Lung (tissue), 12 donors: ENCODE measurements around the gene NCOR1. TPM values are rescaled to one million over a fixed set of nuclear protein-coding genes. Genes with fewer than 3 reads are reported as not detected.

Experiments used
- ATAC-seq: fragments of 200-7000 bp; cut with Tn5 transposase; one replicate; pipeline ENCODE4 v1.9.1; 2020; ENCODE audit warnings: moderate number of reproducible peaks; ENCODE audit not compliant: insufficient read depth, low FRiP score
- DNase-seq, 3 donors: peaks; one replicate each; pipeline ENCODE4 v3.0.0-alpha.2; 2013 to 2017
- H3K27ac ChIP-seq, 2 donors: one replicate each; pipeline ENCODE4 v1.5.1; 2013; ENCODE audit warnings: mild to moderate bottlenecking in 2 of 2, moderate library complexity in 2 of 2, control low read depth in 1 of 2, inconsistent platforms in 1 of 2, low read depth in 1 of 2, low read length in 1 of 2
- H3K27me3 ChIP-seq, 3 donors: one replicate each; pipeline ENCODE4 v1.5.1; 2013; ENCODE audit warnings: low read length in 2 of 3; ENCODE audit not compliant: control insufficient read depth in 3 of 3, insufficient read depth in 3 of 3
- H3K36me3 ChIP-seq, 4 donors: one replicate each; pipeline ENCODE4 v1.5.1; 2013; ENCODE audit warnings: low read length in 4 of 4, mild to moderate bottlenecking in 1 of 4, moderate library complexity in 1 of 4; ENCODE audit not compliant: control insufficient read depth in 4 of 4, insufficient read depth in 4 of 4
- H3K4me1 ChIP-seq, 5 donors: one replicate each; pipeline ENCODE4 v1.5.1; 2013; ENCODE audit warnings: low read length in 5 of 5, mild to moderate bottlenecking in 2 of 5, moderate library complexity in 1 of 5; ENCODE audit not compliant: control insufficient read depth in 5 of 5, insufficient read depth in 5 of 5
- H3K4me3 ChIP-seq: one replicate; pipeline ENCODE4 v1.5.1; 2013; ENCODE audit warnings: mild to moderate bottlenecking, control low read depth, moderate library complexity
- H3K9ac ChIP-seq, 2 donors: one replicate each; pipeline ENCODE4 v1.5.1; 2013; ENCODE audit warnings: low read length in 2 of 2, control low read depth in 1 of 2; ENCODE audit not compliant: insufficient read depth in 1 of 2
- H3K9me3 ChIP-seq, 4 donors: one replicate each; pipeline ENCODE4 v1.5.1; 2013; ENCODE audit warnings: low read length in 3 of 4, mild to moderate bottlenecking in 1 of 4, moderate library complexity in 1 of 4; ENCODE audit not compliant: control insufficient read depth in 4 of 4, insufficient read depth in 3 of 4
- CTCF ChIP-seq: IDR thresholded peaks from 2 replicates; pipeline ENCODE4 v1.5.1; 2012; ENCODE audit warnings: mild to moderate bottlenecking; ENCODE audit errors: control extremely low read depth, extremely low read depth
- WGBS, 2 donors: extraction: QIAGEN DNeasy Blood & Tissue Kit; methylation state at CpG; one replicate each; pipeline ENCODE4 v1.1.7; 2013; 5-methylcytosine and 5-hydroxymethylcytosine counted together
- polyA plus RNA-seq, 2 donors: library from polyadenylated mRNA; stranded (reverse); fragments of 200-250 nt; gene quantifications; one replicate each; pipeline ENCODE4 v1.2.1, GENCODE V29; 2013
- total RNA-seq, 2 donors: library from RNA; depleted of rRNA in 1 of 2; stranded (reverse); fragments of >200 nt in 1 of 2; gene quantifications; one replicate each; pipeline ENCODE4 v1.2.1, GENCODE V29; 2014 to 2021
- donor health status: control.
- donor health status: control.
- donor health status: Bipolar disorder and iron deficiency.
- donor health status: healthy.
- donor health status: DM: yes; HTN: yes; CAD: no.

Gene NCOR1
- total and polyA plus RNA-seq, 4 donors, result 31.9 to 201 (median 80.3) TPM

- TF ChIP-seq CTCF, result no peak
- H3K27ac ChIP-seq, result no peak overlapping the region
- DNase-seq (no peak), ATAC-seq (no peak)
- no peak overlapping the region for H3K9ac ChIP-seq
- H3K27me3 ChIP-seq, result no peaks in the 10 kb centered on the region
- 85 to 93% methylated on average over 3 of the region's 3 CpGs for WGBS, 2 donors
- H3K36me3 ChIP-seq, result peaks cover 7 to 17% (median 14%) of the 10 kb centered on the region in 4 donors
- H3K4me3 ChIP-seq, result no peak overlapping the region
- H3K9me3 ChIP-seq, result no peaks in the 10 kb centered on the region
- peaks cover 0 to 10% (median 0%) of the 10 kb centered on the region in 5 donors for H3K4me1 ChIP-seq
These were observed 25.5 kb downstream of the NCOR1 start for GRCh38 chr17:16189791-16190348.

- 88 to 93% methylated on average over 5 of the region's 5 CpGs for WGBS, 2 donors
- Histone ChIP-seq H3K9me3 (no peaks in the 10 kb centered on the region), H3K27ac (no peak overlapping the region), H3K9ac (no peak overlapping the region), H3K4me3 (no peak overlapping the region), H3K36me3 (peaks cover 5 to 21% (median 16%) of the 10 kb centered on the region in 4 donors), H3K27me3 (no peaks in the 10 kb centered on the region), H3K4me1 (peaks cover 0 to 10% (median 0%) of the 10 kb centered on the region in 5 donors)
- DNase-seq, result no peak
- TF ChIP-seq CTCF, result no peak
- no peak for ATAC-seq
These were observed 27.7 kb downstream of the NCOR1 start for GRCh38 chr17:16187642-16188041.

GRCh38 chr17:16181581-16181980 lies 33.8 kb downstream of the NCOR1 start:
- Histone ChIP-seq H3K9me3 (peaks cover 0 to 4% (median 0%) of the 10 kb centered on the region in 4 donors), H3K4me1 (no peaks in the 10 kb centered on the region), H3K4me3 (no peak overlapping the region), H3K36me3 (peaks cover 3 to 22% (median 11%) of the 10 kb centered on the region in 4 donors), H3K9ac (no peak overlapping the region), H3K27me3 (no peaks in the 10 kb centered on the region), H3K27ac (no peak overlapping the region)
- 95 to 98% methylated on average over 1 of the region's 1 CpG for WGBS, 2 donors
- no peak for TF ChIP-seq CTCF
- no peak for DNase-seq
- no peak for ATAC-seq

- Histone ChIP-seq H3K9me3 (peaks cover 0 to 4% (median 0%) of the 10 kb centered on the region in 4 donors), H3K4me3 (no peak overlapping the region), H3K27ac (no peak overlapping the region), H3K27me3 (no peaks in the 10 kb centered on the region), H3K36me3 (peaks cover 0 to 9% (median 4%) of the 10 kb centered on the region in 4 donors), H3K4me1 (peaks cover 0 to 5% (median 0%) of the 10 kb centered on the region in 5 donors), H3K9ac (no peak overlapping the region)
- WGBS, 2 donors, result 97% methylated on average over 5 of the region's 5 CpGs
- no peak for TF ChIP-seq CTCF
- DNase-seq, result no peak
- ATAC-seq, result no peak
These were observed 36.5 kb downstream of the NCOR1 start for GRCh38 chr17:16178836-16179235.
